NCI-H187 (cell line): Measurements from ENCODE around the gene TSC2.

Experiments used
- DNase-seq, 2 experiments: peaks; one replicate each; lab custom pipeline; 2025; lab: John Stamatoyannopoulos, UW

Gene TSC2

GRCh38 chr16:2047330-2048115, at the start of gene TSC2, which contains the start of gene NTHL1:
Gene TSC2, plus strand, starts transcription at chr16:2047985. Its CDS starts 631 bp downstream, at chr16:2048616.
Gene NTHL1, minus strand, starts transcription at chr16:2047834. Its CDS starts 11 bp downstream, at chr16:2047823.
- peak; percentile 97 for DNase-seq

- no peak for DNase-seq
These were observed 49.4 kb upstream of the TSC2 start for GRCh38 chr16:1998360-1998835.

- DNase-seq: no peak
These were observed 48.7 kb upstream of the TSC2 start for GRCh38 chr16:1998852-1999801.

GRCh38 chr16:1999866-2000514, 47.8 kb upstream of the TSC2 start:
- DNase-seq: no peak

GRCh38 chr16:2001035-2001434, 46.8 kb upstream of the TSC2 start:
- no peak for DNase-seq

GRCh38 chr16:2001456-2002355, 46.1 kb upstream of the TSC2 start:
- DNase-seq: no peak

- DNase-seq: no peak
These were observed 45.2 kb upstream of the TSC2 start for GRCh38 chr16:2002406-2003230.

- DNase-seq: no peak
These were observed 44.5 kb upstream of the TSC2 start for GRCh38 chr16:2003231-2003826.

- DNase-seq: peak; percentile 96 to 98
These were observed 43.8 kb upstream of the TSC2 start for GRCh38 chr16:2003827-2004641.

GRCh38 chr16:2004795-2005517, 42.8 kb upstream of the TSC2 start:
- DNase-seq: no peak

- DNase-seq: no peak
These were observed 42.1 kb upstream of the TSC2 start for GRCh38 chr16:2005646-2006045.

GRCh38 chr16:2006317-2006716, 41.5 kb upstream of the TSC2 start:
- DNase-seq: no peak

- no peak for DNase-seq
These were observed 40.5 kb upstream of the TSC2 start for GRCh38 chr16:2007081-2007836.

GRCh38 chr16:2008009-2008526, 39.7 kb upstream of the TSC2 start:
- DNase-seq: no peak

- no peak for DNase-seq
These were observed 39.1 kb upstream of the TSC2 start for GRCh38 chr16:2008631-2009163.

GRCh38 chr16:2009164-2009711, 38.5 kb upstream of the TSC2 start:
- no peak for DNase-seq
